Measurements from ENCODE around the gene FNDC10. TPM values are rescaled to one million over a fixed set of nuclear protein-coding genes. Genes with fewer than 3 reads are reported as not detected.
A peak's percentile ranks its signal among the peaks of the same experiment; 100 is the strongest.
"Not testable (repeated sequence)": the region's sequence is repeated elsewhere in the genome, so short reads cannot be mapped to it uniquely, and the experiment has no call there.

The FNDC10 gene
- total RNA-seq (ENCODE audit: insufficient read depth, low replicate concordance), result 2.2 TPM

DNA sequence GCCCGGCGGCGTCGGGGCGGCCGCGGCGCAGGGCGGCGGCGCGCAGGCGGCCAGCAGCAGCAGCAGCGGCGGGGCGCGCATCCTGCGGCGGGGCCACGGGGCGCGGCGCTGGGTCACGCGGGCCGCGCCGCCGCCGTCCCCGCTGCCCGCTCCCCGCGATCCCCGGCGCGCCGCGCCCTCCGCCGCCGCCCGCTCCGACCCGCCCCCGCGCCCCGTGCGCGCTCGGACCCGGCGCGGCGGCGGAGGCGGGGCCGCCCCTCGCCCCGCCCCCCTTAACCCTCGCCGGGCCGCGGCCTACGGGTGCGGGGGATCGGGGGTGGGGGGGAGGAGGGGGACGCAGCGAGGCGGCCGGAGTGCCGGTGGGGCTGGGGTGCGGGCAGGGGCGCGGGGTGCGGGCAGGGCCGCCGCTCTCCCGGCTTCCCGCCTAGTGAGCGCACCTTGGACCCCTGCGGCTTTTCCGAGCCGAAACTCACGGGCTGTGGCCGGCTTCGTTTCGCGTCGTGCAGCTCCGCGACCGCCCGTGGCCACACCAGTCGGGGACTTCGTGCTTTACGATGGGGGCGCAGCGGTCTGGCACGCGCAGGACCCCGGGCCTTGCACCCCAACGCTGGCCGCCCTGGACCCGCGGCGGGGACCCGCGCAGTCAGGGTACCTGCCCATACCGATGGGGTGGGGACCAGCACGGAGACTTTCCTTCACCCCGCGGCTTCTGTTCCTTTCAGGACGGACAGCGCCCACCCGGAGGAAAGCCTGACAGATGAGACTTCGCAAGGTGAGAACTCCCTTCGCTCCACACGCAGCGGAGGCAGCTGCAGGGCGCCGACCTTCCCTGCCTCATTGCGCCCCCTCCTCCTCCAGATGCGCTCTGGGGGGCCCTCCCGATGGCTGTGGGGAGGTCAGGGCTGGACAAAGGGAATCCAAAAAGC lies at the start of gene FNDC10:
Gene FNDC10, minus strand, starts transcription at position 201 of the 926 bp plus-strand sequence. Its CDS starts 120 bp downstream, at position 81.
- no peak for DNase-seq (ENCODE audit: low spot score)

GRCh38 chr1:1648265-1648664 lies 48.3 kb upstream of the FNDC10 start:
- not testable (repeated sequence) for DNase-seq (ENCODE audit: low spot score)

- not testable (repeated sequence) for DNase-seq (ENCODE audit: low spot score)
These were observed 47.8 kb upstream of the FNDC10 start for GRCh38 chr1:1647567-1648241.

DNA sequence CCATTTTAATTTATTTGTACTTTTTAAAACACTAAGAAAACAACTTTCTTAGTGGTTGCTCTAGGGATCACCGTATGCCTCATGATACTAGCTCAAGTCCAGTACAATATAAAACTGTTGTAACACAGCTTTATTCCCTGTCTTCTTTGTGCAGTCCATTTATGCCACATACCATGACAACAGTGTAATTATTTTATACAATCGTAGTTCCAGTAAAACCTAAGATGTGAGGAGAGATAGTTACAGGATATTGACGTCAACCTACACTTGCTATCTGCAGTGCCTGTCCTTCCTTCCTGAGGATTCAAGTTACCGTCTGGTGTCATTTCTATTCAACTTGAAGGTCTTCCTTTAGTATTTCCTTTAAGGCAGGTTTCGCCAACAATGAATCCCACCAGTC lies 46.4 kb upstream of the FNDC10 start:
- not testable (repeated sequence) for DNase-seq (ENCODE audit: low spot score)

- not testable (repeated sequence) for DNase-seq (ENCODE audit: low spot score)
These were observed 41.0 kb upstream of the FNDC10 start for GRCh38 chr1:1640711-1641461.

DNA sequence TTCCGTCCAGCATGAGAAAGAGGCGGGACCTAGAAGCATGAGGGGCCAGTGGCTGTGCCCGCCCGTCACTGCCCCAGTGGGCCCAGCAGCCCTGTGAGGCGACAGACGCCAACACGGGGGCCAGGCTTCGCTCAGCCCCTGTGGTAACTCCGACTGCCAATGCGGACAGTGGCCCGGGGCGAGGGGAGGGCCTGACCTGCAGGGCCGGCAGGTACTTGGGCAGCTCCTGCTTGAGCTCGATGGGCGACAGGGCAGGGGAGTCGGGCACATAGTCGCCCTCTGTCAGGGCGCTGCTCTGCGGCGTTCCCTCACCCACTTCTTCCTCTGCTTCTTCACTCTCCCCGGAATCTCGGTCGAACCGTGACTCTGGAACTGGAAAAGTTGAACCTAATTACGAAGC lies 40.1 kb upstream of the FNDC10 start:
- DNase-seq (ENCODE audit: low spot score), result not testable (repeated sequence)

DNA sequence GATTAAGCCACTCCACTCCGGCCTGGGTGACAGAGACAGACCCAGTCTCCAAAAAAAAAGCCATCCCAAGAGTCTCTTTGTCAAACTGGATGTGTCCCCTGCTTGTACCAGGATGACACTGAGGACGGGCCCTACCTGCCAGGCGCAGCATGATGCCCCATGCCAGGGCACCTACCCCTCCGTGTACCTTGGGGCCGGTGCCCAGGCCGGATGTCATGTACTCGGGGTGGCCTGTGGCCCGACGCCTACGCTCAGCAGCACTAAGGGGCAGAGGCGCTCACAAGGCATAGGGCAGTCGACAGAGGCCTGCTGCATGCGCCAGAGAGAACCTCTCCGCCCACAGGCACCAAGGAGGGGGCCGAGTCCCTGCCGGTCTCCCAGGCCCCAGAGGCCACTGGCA lies 39.4 kb upstream of the FNDC10 start:
- not testable (repeated sequence) for DNase-seq (ENCODE audit: low spot score)

GRCh38 chr1:1638528-1638927 lies 38.6 kb upstream of the FNDC10 start:
- not testable (repeated sequence) for DNase-seq (ENCODE audit: low spot score)

GRCh38 chr1:1637479-1637875 lies 37.5 kb upstream of the FNDC10 start:
- DNase-seq (ENCODE audit: low spot score), result not testable (repeated sequence)

DNA sequence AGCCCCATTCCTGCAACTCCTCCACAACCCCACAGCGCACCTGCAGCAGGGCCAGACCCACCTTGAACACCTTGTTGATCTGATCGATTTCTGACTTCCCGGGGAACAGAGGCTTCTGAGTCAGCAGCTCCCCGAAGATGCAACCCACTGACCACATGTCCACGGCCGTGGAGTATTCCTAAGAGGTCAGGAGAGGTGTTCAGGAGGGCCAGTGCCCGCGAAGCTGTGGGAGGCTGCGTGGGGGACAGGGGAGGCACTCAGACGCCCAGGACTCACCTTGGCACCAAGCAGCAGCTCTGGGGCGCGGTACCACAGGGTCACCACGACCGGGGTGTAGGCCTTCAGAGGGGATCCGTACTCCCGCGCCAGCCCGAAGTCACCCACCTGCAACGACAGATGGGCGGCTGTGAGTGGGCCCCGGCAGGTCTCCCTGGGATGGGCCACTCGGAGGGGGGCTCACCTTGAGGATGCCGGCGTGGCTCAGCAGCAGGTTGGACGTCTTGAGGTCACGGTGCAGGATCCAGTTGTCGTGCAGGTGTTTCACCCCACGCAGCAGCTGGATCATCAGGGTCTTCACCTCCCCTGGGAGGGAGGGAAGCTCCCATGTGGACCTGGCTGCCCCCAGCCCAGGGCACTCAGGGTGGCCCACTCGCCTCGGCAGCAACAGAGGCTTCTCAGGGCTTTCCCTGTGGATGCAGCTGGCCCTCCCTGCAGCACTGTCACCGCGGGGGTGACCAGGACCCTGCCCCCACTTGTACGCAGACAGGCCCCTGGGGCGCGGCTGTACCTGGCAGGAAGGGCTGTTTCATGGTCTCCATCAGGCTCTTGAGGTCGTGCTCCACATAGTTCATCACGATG lies 36.9 kb upstream of the FNDC10 start:
- DNase-seq (ENCODE audit: low spot score), result not testable (repeated sequence)

GRCh38 chr1:1634613-1635012 lies 34.7 kb upstream of the FNDC10 start:
- DNase-seq (ENCODE audit: low spot score), result not testable (repeated sequence)

GRCh38 chr1:1633409-1633808 lies 33.5 kb upstream of the FNDC10 start:
- not testable (repeated sequence) for DNase-seq (ENCODE audit: low spot score)

- peak; percentile 84 for DNase-seq (ENCODE audit: low spot score)
These were observed 32.0 kb upstream of the FNDC10 start, which contains the start of gene MMP23B for GRCh38 chr1:1631782-1632420. Gene MMP23B, plus strand, starts transcription at chr1:1632173. Its CDS starts 46 bp downstream, at chr1:1632219.

DNA sequence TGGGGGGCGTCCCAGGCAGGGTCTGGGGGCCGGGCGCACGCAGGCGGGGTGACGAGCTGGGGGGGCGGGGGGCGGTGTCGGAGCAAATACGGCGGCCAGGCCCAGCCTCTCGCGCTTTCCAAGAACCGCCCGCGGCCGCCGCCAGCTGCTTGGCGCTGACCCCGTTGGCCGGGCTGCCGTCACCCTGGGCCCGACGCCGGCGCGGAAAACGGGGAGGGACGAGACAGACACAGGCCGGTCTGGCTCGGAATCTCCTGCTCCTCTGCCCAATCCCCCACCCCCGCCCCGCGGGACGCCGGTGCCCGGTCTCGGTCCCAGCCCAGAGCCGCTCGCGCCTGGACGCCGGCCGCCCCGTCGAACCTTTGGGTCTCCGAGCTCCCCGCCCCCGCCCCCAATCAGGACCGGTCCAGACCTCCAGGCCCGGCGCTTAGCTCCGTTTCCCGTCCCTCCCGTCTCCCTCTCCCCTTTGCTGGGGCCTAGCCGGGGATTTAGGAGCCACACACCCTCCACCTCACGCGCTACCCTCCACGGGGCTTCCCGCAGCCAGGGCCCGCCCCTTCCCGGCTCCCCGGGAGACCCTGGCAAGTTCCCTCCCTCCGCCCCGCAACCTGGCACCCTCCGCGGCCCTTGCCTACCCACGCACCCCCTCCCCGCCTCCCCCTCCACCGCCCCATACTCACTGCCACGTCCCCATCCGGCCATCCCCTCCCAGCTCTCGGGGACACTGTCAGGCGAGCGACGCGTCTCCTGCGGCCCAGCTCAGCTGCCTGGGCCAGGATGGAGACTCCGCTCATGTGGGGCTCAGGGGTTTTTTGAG lies 31.2 kb upstream of the FNDC10 start:
- peak; percentile 81 for DNase-seq (ENCODE audit: low spot score)

DNA sequence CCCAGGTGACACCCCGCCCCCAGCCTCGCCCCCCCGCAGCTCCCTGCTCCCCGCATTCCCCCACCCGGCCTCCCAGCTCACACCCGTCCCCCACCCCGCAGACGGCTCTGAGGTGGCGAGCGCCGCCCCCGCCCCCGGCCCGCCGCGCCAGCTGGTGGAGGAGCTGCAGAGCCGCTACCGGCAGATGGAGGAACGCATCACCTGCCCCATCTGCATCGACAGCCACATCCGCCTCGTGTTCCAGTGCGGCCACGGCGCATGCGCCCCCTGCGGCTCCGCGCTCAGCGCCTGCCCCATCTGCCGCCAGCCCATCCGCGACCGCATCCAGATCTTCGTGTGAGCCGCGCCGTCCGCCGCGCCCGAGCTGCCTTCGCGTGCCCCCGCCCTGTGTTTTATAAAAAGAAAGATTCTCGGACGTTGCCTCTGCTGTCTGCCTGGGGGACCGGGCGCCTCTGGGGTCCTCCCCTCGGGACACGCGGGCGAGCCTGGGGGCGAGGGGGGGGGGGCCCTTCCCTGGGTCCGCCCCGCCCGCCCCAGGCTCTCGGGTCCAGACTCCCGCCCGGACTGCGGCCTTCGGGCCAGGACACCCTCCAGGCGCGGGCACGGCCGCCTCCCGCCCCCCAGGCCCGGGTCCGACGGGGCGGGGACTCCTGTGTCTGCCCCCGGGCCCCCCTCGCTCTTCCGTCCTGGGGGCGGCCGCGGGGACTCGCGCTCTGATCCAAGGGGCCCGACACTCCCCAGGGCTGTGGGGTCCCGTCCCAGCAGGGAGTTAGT lies 30.4 kb upstream of the FNDC10 start:
- DNase-seq (ENCODE audit: low spot score), result peak; percentile 92

- DNase-seq (ENCODE audit: low spot score), result peak; percentile 35
These were observed 29.7 kb upstream of the FNDC10 start for GRCh38 chr1:1629430-1630190.

DNA sequence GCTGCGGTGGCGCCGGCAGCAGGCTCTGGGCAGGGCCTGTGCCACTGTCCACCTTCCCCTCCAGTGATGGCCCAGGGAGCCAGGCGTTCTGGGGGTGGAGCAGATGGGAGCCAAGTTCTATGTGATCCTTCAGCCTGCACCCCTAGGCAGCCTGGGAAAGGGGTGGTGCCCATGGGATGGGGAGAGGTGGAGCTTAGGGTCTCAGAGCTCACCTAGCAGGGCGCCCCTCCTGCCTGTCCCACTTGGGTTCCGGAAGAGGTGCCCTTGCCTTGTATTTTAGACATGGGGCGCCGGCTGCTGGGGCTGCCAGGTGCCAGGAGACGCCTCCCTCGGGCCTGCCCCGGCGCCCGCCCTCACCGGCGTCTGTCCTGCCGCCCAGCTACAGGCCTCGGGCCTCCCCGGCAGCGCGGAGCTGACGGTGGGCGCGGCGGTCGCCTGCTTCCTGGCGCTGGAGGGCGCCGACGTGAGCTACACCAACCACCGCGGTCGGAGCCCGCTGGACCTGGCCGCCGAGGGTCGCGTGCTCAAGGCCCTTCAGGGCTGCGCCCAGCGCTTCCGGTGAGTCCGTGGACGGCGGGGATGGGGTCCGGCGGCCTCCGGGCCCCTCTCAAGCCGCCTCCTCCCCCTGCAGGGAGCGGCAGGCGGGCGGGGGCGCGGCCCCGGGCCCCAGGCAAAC lies 29.0 kb upstream of the FNDC10 start:
- peak; percentile 59 for DNase-seq (ENCODE audit: low spot score)

Measured in umbilical cord (tissue), 2 donors.